ENCODE results near the gene LAMA2. TPM values are rescaled to one million over a fixed set of nuclear protein-coding genes. Genes with fewer than 3 reads are reported as not detected.

LAMA2 gene
- total RNA-seq, 4 donors from 2014 or later: 15.1 to 27.3 (median 25.0) TPM

DNA sequence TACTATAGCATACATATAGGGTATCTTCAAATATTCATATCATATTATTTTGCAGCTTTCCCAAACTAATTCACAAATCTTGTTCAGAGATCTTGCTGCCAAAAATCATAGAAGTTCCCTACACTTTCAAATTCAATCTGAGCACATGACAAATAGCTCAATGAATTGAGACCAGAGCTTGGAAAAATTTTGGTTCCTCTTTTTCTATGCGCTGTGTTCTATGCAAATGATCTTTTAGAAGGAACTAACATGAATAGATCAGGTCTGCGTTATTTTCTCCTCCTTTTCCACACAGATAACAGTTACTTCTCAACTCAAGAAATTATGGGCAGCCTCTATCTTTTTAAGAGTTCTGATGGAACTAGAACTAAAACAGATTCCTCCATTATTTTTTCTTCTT lies 510.7 kb downstream of the LAMA2 start:
- H3K9me3 ChIP-seq: no peaks in the 10 kb centered on the region
- TF ChIP-seq POLR2A (IDR thresholded peaks at IDR 0.05): no peak
- TF ChIP-seq, protein P1, sequence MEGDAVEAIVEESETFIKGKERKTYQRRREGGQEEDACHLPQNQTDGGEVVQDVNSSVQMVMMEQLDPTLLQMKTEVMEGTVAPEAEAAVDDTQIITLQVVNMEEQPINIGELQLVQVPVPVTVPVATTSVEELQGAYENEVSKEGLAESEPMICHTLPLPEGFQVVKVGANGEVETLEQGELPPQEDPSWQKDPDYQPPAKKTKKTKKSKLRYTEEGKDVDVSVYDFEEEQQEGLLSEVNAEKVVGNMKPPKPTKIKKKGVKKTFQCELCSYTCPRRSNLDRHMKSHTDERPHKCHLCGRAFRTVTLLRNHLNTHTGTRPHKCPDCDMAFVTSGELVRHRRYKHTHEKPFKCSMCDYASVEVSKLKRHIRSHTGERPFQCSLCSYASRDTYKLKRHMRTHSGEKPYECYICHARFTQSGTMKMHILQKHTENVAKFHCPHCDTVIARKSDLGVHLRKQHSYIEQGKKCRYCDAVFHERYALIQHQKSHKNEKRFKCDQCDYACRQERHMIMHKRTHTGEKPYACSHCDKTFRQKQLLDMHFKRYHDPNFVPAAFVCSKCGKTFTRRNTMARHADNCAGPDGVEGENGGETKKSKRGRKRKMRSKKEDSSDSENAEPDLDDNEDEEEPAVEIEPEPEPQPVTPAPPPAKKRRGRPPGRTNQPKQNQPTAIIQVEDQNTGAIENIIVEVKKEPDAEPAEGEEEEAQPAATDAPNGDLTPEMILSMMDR (IDR thresholded peaks at IDR 0.05): no peak
- H3K4me1 ChIP-seq: no peaks in the 10 kb centered on the region
- H3K27me3 ChIP-seq: no peaks in the 10 kb centered on the region
- WGBS: 82% methylated on average over 2 of the region's 2 CpGs
- no peak overlapping the region for H3K27ac ChIP-seq
- no peaks in the 10 kb centered on the region for H3K36me3 ChIP-seq
- DNase-seq (ENCODE audit: low spot score in 2 of 2): no peak
- H3K4me3 ChIP-seq: no peak overlapping the region

DNA sequence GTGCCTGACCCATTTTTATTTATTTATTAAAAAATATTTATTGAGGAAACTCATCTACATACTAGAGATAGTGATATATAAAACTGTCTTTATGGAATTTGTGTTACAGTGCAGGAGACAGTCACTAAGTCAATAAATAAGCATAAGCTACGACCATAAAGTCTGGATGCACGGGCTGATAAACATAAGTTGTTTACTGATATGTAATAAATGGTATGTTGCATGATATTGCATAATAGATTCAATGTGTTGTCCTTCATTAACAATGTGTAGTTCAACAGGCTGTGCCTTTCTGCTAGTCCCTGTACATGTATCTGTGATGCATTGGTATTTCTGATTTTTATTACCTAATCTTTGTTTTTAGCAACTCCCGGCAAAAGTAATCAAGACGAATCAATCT lies 515.8 kb downstream of the LAMA2 start:
- no peaks in the 10 kb centered on the region for H3K4me1 ChIP-seq
- TF ChIP-seq EP300 (IDR thresholded peaks at IDR 0.05) (no peak), POLR2AphosphoS5 (IDR thresholded peaks at IDR 0.05) (no peak), POLR2A (IDR thresholded peaks at IDR 0.05) (no peak)
- TF ChIP-seq, protein P1 (IDR thresholded peaks at IDR 0.05): no peak
- H3K9me3 ChIP-seq: no peaks in the 10 kb centered on the region
- WGBS: 92% methylated on average over 4 of the region's 4 CpGs
- no peak for DNase-seq (ENCODE audit: low spot score in 2 of 2)
- no peak overlapping the region for H3K4me3 ChIP-seq
- H3K36me3 ChIP-seq: peaks cover 3% of the 10 kb centered on the region
- no peak overlapping the region for H3K27ac ChIP-seq
- no peaks in the 10 kb centered on the region for H3K27me3 ChIP-seq

DNA sequence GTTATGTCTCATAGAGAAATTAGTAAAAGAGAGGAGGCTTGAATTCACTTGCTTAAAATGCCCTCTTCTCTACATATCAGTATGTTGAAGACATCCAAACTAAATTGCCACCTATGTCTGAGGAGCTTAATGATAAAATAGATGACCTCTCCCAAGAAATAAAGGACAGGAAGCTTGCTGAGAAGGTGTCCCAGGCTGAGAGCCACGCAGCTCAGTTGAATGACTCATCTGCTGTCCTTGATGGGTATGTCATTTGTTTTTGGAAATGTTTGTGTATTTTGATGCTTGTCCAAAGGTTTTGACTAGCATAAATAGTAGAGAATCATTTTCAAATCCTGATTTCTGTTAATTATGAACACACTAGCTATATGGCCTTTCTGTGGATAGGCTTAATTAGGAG lies 519.3 kb downstream of the LAMA2 start:
- no peaks in the 10 kb centered on the region for H3K27me3 ChIP-seq
- no peaks in the 10 kb centered on the region for H3K9me3 ChIP-seq
- H3K4me1 ChIP-seq: no peaks in the 10 kb centered on the region
- no peak for DNase-seq (ENCODE audit: low spot score in 2 of 2)
- H3K27ac ChIP-seq: no peak overlapping the region
- 38% methylated on average over 1 of the region's 1 CpG for WGBS
- H3K4me3 ChIP-seq: no peak overlapping the region
- TF ChIP-seq POLR2A (IDR thresholded peaks at IDR 0.05) (no peak), EP300 (IDR thresholded peaks at IDR 0.05) (no peak), POLR2AphosphoS5 (IDR thresholded peaks at IDR 0.05) (no peak)
- TF ChIP-seq, protein P1 (IDR thresholded peaks at IDR 0.05): no peak
- peaks cover 3% of the 10 kb centered on the region for H3K36me3 ChIP-seq

GRCh38 chr6:129411092-129411491 lies 528.2 kb downstream of the LAMA2 start:
- WGBS: 89% methylated on average over 1 of the region's 1 CpG
- no peak for TF ChIP-seq POLR2AphosphoS5 (IDR thresholded peaks at IDR 0.05)
- no peak for TF ChIP-seq POLR2A (IDR thresholded peaks at IDR 0.05)
- TF ChIP-seq EP300 (IDR thresholded peaks at IDR 0.05): no peak
- TF ChIP-seq, protein P1 (IDR thresholded peaks at IDR 0.05): no peak
- Histone ChIP-seq H3K36me3 (peaks cover 4% of the 10 kb centered on the region), H3K27ac (no peak overlapping the region), H3K4me1 (no peaks in the 10 kb centered on the region), H3K4me3 (no peak overlapping the region), H3K27me3 (no peaks in the 10 kb centered on the region), H3K9me3 (no peaks in the 10 kb centered on the region)
- DNase-seq (ENCODE audit: low spot score in 2 of 2): no peak

GRCh38 chr6:129416337-129416990 lies 533.5 kb downstream of the LAMA2 start:
- DNase-seq (ENCODE audit: low spot score in 2 of 2): no peak
- H3K27ac ChIP-seq: no peak overlapping the region
- no peaks in the 10 kb centered on the region for H3K4me1 ChIP-seq
- H3K4me3 ChIP-seq: no peak overlapping the region
- H3K27me3 ChIP-seq: no peaks in the 10 kb centered on the region
- WGBS: 92% methylated on average over 6 of the region's 6 CpGs
- no peaks in the 10 kb centered on the region for H3K9me3 ChIP-seq
- no peaks in the 10 kb centered on the region for H3K36me3 ChIP-seq
- TF ChIP-seq, protein P1 (IDR thresholded peaks at IDR 0.05): no peak
- TF ChIP-seq POLR2AphosphoS5 (IDR thresholded peaks at IDR 0.05) (no peak), POLR2A (IDR thresholded peaks at IDR 0.05) (no peak), EP300 (IDR thresholded peaks at IDR 0.05) (no peak)

Data from suprapubic skin (tissue), 4 donors.